Occipital lobe (tissue), 2 donors: ENCODE data around the gene OR11G2. TPM values are rescaled to one million over a fixed set of nuclear protein-coding genes. Genes with fewer than 3 reads are reported as not detected.
"Not testable (repeated sequence)": the region's sequence is repeated elsewhere in the genome, so short reads cannot be mapped to it uniquely, and the experiment has no call there.

Source experiments
- DNase-seq: peaks from one replicate; lab custom pipeline; 2025; lab: John Stamatoyannopoulos, UW
- total RNA-seq: library from RNA; depleted of rRNA; stranded (reverse); fragments of >200 nt; gene quantifications from one replicate; pipeline ENCODE4 v1.2.3, GENCODE V29; 2014

OR11G2 gene, protein sequence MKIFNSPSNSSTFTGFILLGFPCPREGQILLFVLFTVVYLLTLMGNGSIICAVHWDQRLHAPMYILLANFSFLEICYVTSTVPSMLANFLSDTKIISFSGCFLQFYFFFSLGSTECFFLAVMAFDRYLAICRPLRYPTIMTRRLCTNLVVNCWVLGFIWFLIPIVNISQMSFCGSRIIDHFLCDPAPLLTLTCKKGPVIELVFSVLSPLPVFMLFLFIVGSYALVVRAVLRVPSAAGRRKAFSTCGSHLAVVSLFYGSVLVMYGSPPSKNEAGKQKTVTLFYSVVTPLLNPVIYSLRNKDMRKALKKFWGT
- not detected for total RNA-seq

DNA sequence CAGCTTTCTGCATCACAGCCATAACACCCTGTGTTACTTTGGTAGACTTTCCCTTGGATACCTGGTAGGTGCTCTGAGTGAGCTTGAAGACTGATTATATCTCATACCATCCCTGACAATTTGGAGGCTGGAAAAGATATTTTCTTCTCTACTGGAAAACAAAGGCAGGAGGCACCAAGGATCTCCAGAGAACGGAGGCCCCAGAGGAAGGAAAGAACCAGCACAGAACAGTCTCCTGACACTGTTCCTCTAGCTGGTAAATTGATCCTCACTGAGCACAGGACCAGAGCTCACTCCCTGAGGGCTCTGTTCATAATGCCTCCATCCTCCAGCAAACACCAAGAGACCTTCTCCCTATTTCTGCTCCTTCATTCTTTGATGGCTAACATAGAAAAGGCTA is at the start of gene OR11G2:
Gene OR11G2, plus strand, starts transcription at position 301 of the 400 bp plus-strand sequence. CDS start 6,542 bp downstream, outside the sequence.
- no peak for DNase-seq

DNA sequence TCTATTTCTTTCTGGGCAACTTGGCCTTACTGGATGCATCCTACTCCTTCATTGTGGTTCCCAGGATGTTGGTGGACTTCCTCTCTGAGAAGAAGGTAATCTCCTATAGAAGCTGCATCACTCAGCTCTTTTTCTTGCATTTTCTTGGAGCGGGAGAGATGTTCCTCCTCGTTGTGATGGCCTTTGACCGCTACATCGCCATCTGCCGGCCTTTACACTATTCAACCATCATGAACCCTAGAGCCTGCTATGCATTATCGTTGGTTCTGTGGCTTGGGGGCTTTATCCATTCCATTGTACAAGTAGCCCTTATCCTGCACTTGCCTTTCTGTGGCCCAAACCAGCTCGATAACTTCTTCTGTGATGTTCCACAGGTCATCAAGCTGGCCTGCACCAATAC is 46.8 kb upstream of the OR11G2 start:
- DNase-seq = no peak

DNA sequence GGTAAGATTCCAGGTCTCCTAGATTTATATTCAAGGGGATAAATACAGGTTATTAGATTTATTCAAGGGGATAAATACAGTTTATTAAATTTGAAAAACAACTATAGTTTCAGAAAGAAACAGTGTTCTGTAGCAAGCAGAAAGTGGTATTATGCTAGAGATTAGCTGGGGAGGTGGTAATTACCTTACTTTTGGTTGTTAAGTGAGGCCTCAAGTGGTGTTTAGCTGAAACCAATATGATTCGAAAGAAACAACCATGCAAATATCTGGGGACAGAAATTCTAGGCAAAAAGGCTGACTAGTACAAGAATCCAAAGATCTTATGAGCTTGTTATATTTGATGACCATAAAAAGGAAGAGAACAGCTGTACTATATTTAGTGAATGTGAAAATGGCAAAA is 45.9 kb upstream of the OR11G2 start:
- no peak for DNase-seq

DNA sequence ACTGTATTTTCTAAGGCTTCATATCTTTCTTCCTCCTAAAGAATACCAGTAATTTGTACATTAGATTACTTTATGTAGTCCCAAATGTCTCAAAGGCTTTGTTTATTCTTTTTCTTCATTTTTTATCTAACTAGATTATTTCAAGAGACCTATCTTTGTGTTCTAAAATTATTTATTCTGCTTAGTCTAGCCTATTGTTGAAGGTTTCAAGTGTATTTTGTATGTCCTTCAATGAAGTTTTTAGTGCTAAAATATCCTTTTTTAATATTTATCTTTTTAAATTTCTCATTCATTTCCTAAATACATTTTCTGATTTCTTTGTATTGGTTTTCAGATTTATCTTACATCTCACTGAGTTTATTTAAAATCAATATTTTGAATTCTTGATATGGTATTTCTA is 26.2 kb upstream of the OR11G2 start:
- DNase-seq = no peak

DNA sequence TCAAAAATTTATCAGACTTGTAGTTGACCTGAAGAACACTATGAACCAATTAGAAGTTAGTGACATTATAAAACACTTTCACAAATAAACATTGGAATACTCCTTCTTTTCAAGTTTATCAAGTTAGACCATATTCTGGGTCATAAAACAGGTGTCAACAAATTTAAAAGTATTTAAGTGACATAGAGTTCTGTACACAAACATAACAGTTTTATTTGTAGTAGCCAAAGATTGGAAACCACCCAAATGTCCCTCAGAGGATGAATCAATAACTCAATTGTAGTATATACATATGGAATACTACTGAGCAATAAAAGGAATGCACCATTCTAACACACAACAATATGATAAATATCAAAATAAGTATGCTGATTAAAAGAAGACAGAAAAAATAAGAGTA is 23.6 kb upstream of the OR11G2 start:
- no peak for DNase-seq

- not testable (repeated sequence) for DNase-seq
Observed at GRCh38 chr14:20169852-20170251, 20.8 kb upstream of the OR11G2 start.

GRCh38 chr14:20174205-20174604 is 16.5 kb upstream of the OR11G2 start:
- DNase-seq = not testable (repeated sequence)

DNA sequence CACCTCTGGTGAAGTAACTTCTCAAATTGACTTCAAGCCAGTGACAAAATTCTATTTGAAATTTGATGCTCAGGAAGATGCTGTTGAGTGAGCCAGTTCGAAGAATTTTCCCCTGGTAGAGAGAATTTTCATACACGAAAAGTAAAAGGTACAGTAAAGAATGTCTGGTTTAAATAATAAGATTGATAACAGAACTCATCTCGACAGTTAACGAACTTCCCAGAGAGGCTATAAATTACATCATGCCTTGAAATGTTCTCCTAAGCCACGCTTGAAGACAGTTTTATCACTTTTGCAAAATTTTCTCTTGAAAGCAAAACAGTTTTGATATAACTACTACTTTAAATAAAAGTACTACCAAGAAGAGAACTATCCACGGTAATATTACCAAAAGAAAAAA is 14.4 kb upstream of the OR11G2 start:
- no peak for DNase-seq

GRCh38 chr14:20177433-20177974 is 13.2 kb upstream of the OR11G2 start:
- no peak for DNase-seq

DNA sequence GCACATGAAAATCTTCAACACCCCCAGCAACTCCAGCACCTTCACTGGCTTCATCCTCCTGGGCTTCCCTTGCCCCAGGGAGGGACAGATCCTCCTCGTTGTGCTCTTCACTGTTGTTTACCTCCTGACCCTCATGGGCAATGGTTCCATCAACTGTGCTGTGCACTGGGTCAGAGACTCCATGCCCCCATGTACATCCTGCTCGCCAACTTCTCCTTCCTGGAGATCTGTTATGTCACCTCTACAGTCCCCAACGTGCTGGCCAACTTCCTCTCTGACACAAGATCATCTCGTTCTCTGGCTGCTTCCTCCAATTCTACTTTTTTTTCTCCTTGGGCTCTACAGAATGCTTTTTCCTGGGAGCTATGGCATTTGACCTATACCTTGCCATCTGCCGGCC is 11.5 kb upstream of the OR11G2 start:
- no peak for DNase-seq

- no peak for DNase-seq
Observed at GRCh38 chr14:20179880-20180279, 10.8 kb upstream of the OR11G2 start.

- DNase-seq = no peak
Observed at GRCh38 chr14:20180486-20180885, 10.2 kb upstream of the OR11G2 start.

DNA sequence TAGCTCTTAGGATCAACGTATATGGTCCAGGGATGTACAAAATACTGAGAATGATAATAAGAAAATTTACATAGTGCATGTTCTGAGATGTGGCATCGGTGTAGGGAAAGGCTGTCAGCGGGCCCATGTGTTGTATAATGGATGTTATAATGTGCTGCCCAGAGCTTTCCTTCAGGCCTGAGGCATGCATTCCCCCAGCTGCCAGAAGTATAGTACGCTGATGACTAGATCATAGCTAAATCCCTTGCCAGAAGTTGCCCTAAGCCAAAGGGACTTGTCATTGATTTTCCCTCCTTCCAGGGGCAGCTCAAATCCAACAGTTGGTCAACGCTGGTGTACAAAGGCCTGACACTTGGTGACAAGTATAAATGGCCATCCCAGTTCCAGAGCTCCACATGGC is 6.5 kb upstream of the OR11G2 start:
- no peak for DNase-seq

DNA sequence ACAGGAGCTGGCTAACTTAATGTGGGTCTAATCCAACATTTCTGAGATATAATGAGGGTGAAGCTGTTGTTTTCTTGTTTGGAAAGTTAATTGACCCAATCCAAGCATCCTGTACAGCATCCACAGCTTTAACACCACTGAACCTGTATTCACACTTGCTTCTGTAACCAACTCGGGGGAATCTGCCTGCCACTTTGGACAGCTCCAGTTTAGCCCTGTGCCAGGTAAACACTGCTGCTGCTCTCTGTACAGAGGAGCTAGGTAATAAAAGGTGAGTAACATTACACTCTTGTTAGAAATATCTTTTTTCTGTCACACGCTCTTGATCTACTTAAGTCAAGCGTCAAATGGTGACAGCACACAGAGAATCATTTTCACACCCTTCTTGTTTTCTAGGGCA is 700 bp downstream of the OR11G2 start:
- no peak for DNase-seq

GRCh38 chr14:20194101-20194500 is 3.4 kb downstream of the OR11G2 start:
- DNase-seq = no peak

GRCh38 chr14:20195170-20195569 is 4.5 kb downstream of the OR11G2 start:
- DNase-seq = not testable (repeated sequence)

GRCh38 chr14:20195911-20196310 is 5.2 kb downstream of the OR11G2 start:
- no peak for DNase-seq

DNA sequence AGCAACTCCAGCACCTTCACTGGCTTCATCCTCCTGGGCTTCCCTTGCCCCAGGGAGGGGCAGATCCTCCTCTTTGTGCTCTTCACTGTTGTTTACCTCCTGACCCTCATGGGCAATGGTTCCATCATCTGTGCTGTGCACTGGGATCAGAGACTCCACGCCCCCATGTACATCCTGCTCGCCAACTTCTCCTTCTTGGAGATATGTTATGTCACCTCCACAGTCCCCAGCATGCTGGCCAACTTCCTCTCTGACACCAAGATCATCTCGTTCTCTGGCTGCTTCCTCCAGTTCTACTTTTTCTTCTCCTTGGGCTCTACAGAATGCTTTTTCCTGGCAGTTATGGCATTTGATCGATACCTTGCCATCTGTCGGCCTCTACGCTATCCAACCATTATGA is 6.8 kb downstream of the OR11G2 start:
- DNase-seq = no peak

GRCh38 chr14:20198991-20199390 is 8.3 kb downstream of the OR11G2 start:
- no peak for DNase-seq

DNA sequence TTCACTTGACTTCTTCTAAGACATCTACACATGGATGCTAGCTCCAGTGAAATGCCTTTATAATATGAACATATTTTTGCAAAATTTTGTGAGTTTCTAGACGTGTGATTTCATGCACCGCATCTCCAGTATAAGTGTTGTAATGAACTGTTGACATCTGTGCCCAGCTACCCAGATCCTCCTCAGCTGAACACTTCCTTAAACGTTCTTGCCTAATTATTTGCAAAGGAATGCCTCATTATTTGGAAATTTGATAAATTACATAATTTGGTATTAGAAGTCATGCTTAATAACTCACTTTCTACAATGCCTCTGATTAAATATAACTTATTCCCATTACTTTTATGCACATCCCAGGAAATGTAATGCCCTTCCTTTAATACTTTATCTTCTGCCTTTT is 14.0 kb downstream of the OR11G2 start:
- DNase-seq = no peak

GRCh38 chr14:20209595-20209994 is 18.9 kb downstream of the OR11G2 start:
- no peak for DNase-seq

GRCh38 chr14:20212406-20212805 is 21.7 kb downstream of the OR11G2 start:
- not testable (repeated sequence) for DNase-seq

- DNase-seq = no peak
Observed at GRCh38 chr14:20215196-20215595, 24.5 kb downstream of the OR11G2 start.
